ENCODE data around the gene SUSD3.
"Not testable (repeated sequence)": the region's sequence is repeated elsewhere in the genome, so short reads cannot be mapped to it uniquely, and the experiment has no call there.

DNA sequence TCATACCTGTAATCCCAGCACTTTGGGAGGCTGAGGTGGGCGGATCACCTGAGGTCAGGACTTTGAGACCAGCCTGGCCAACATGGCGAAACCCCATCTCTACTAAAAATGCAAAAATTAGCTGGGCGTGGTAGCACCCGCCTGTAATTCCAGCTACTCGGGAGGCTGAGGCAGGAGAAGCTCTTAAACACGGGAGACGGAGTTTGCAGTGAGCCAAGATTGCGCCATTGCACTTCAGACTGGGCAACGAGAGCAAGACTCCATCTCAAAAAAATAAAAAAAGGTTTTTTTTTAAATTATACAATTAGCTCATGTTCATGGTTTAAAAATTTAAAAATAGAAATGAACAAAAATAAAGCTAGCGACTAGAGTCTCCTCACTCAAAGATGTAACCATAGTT, 43.3 kb upstream of the SUSD3 start:
- TF ChIP-seq, protein P1, sequence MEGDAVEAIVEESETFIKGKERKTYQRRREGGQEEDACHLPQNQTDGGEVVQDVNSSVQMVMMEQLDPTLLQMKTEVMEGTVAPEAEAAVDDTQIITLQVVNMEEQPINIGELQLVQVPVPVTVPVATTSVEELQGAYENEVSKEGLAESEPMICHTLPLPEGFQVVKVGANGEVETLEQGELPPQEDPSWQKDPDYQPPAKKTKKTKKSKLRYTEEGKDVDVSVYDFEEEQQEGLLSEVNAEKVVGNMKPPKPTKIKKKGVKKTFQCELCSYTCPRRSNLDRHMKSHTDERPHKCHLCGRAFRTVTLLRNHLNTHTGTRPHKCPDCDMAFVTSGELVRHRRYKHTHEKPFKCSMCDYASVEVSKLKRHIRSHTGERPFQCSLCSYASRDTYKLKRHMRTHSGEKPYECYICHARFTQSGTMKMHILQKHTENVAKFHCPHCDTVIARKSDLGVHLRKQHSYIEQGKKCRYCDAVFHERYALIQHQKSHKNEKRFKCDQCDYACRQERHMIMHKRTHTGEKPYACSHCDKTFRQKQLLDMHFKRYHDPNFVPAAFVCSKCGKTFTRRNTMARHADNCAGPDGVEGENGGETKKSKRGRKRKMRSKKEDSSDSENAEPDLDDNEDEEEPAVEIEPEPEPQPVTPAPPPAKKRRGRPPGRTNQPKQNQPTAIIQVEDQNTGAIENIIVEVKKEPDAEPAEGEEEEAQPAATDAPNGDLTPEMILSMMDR (IDR thresholded peaks at IDR 0.05; ENCODE audit: low read depth, low read length, poor library complexity, severe bottlenecking): not testable (repeated sequence)
- not testable (repeated sequence) for TF ChIP-seq EZH2phosphoT487 (IDR thresholded peaks at IDR 0.05; ENCODE audit: borderline replicate concordance, low read length)
